HTR-8/SVneo (cell line): ENCODE data around the gene SV2C.
A peak's percentile ranks its signal among the peaks of the same experiment; 100 is the strongest.

Source experiments
- DNase-seq: peaks from one replicate; pipeline ENCODE4 v3.0.0; 2011; ENCODE audit warnings: low spot score, mixed read lengths; ENCODE audit not compliant: insufficient read length
- FAIRE-seq: peaks from 2 replicates; lab custom pipeline; 2011; peaks lifted over from hg19 to GRCh38; lab: Jason Lieb, UNC

The SV2C gene

DNA sequence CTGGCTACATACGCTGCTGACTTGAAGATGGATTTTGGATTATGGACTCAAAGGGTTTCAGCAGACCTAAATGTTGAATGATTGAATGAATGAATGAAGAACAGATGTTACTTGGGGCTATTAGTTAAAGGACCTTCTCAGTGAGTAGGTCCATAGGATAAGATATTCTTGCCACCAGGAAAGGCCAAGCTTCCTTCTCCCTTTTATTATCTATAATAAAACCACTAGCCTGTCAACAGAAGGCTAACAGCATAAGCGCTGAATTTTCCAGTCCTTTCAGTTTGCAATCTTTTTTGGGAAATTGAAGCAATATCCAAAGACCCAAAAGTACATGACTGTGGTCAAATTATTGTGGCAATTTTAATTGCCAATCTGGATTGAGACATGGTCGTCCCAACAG, 113.3 kb downstream of the SV2C start:
- DNase-seq (no peak), FAIRE-seq (no peak)

DNA sequence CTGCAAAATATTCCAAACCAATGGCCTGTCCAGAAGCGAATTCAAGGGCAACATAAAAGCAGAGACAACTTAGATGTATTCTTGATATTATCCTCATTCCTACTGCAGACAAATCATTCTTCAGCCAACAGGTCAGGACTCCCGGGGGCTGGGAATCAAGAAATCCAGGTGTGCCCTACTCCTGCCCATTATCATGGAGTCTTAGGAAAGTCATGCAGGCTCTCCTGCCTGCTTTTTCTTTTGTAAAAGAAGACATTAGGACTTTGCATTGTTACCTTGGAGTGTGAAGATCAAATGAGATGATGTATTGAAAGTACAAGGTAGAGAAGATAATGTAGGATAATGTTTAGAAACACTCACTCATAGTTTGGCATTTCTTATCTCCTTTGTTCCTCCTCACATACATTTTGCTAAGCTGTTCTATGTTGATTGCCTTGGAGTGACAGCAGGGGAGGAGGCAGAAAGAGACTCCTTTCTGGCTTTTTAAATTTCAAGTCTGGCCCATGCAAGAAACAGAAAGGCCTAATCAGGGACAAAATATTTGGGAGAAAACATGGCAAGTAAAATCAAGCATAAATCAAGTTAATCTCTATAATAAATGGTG, 113.8 kb downstream of the SV2C start:
- no peak for DNase-seq

DNA sequence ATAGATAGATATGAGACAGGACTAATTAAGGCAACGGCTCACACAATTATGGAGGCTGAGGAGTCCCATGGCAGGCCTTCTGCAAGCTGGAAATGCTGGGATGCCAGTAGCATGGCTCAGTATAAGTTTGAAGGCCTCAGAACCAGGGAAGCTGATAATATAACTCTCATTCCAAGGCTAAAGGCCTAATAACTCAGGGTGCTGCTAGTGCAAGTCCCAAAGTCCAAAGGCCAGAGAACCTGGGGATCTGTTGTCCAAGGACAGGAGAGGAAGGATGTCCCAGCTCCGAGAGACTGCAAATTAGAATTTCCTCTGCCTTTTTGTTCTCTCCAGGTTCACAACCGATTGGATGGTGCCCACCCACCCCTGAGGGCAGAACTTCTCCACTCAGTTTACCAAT, 114.5 kb downstream of the SV2C start:
- FAIRE-seq (no peak), DNase-seq (no peak)

More for the DNA sequence above, 113.8 kb downstream of the SV2C start:
- no peak for FAIRE-seq

DNA sequence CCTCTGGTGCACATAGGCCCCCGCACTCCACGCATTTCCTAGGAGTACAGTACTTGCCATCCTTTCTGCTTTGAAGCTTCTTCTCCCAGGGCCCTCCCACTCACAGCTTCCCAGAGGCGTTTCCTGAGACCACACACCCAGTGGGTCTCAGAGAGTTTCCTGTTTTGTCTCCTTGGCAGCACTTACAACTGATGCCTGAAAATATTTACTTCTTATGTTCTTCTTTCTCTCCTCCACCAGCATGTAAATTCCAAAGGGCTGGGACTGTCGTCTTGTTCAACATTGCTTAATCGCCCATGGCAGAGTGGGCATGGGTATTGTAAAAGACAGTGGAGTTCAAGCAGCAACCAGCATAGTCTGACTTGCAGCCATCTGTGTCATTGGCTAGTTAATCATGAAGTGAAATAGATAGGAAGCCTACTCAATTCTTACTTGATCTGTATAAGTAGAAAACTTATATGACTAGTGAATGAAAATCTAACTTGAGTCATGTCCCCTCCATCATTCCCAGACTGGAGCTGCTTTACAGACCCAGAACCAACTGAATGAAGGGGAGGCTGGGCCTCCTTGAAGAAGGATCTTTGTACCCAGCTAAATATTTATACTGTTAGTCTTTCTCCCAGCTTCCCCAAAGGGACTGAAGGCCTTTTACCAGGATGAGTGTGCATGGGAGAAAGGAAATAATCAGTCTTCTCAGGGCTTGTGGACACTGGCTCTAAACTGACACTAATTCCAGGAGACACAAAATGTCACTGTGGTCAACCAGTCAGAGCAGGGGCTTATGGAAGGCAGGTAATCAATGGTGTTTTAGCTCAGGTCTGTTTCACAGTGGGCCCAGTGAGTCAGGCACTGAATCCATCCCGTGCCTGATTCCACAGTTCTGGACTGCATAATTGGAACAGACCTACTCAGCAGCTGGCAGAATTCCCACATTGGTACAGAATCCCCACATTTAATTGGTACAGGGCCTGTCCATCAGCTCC, 116.4 kb downstream of the SV2C start:
- DNase-seq (no peak), FAIRE-seq (no peak)

DNA sequence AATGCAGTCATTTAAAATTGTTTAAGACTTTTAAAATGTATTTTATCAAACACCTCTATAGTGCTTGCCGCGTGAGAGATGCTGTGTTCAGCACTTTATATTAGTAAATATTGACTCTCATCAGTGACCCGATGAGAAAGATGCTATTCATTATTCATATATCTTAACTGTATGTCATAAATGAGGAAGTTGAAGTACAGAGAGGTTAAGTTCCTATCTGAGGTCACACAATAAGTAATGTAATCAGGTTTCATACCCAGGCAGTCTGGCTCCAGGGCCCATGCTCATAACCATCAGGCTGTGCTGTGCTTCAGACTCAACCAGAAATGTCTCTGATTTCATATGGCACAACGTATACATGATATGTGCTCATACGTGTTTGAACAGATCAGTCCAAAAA, 119.0 kb downstream of the SV2C start:
- FAIRE-seq (no peak), DNase-seq (no peak)

DNA sequence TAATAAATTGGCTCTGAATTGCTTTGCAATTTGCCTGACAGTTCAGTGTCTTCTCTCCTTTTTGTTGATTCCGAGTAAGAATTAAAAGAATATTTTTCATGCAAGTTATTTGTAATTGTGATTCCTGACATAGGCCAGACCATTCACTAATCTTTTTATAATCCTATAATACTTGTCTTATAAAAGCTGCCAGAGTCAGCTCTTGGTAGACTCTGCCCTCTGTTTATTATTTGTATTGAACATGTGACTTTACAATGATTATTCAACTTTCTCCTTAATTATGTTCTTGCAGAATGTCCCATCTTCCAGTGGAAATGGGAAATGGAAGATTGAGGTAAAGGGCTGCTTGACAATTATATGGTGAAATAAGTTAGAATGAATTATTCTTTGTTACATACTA, 121.0 kb downstream of the SV2C start:
- DNase-seq (no peak), FAIRE-seq (no peak)

DNA sequence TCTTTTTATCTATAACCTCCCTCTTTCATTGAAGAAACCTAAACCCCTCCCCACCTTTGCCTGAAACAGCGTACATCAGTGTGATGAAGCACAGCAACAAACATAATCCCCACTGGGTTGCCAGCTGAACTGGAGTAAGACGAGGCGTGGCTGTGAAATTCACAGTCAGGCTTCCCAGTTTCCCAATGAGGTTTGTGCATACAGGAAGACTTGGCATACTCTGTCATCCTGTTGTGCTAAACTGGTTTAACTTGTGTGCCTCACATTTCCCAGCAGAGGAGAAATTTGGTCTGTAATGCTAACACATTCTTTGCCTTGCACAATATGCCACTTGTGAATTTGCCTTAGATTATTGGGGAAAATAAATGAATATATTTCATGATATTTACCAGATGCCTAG, 121.5 kb downstream of the SV2C start:
- DNase-seq = no peak
- no peak for FAIRE-seq

DNA sequence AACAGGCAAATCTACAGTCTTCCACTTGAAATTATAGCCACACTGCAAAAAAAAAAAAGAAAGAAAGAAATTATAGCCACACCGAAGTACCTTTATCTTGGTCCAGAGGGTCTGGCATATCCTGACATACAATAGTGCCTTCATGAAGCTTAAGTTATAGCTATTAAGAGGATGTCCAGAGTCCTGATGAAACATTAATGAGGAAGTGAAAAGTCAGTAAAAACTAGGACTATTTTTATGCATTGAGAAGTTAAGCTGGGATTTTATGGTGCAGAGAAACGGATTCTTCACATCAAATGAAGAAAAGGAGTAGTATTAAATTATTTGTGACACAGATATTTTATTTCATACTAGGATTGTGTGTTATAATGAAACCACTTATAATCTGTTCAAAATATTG, 123.9 kb downstream of the SV2C start:
- no peak for DNase-seq
- FAIRE-seq = no peak

DNA sequence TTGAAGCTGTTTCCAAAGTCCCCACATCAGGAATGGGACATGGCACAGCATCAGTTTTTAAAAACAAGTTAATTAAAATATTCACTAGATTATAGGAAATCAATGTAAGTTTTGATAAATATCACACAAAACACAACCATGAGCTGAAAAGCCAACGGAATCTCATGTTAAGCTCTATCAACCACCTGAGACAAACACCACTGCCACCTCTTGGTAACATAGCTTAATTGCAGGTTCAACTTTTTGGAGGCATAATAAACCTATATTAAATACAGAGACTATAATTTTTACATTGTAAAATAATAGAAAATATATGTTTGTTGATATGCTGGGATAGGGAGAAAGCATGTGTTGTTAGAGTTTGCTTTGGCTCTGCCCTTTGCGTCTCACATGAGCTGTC, 126.1 kb downstream of the SV2C start:
- no peak for DNase-seq

DNA sequence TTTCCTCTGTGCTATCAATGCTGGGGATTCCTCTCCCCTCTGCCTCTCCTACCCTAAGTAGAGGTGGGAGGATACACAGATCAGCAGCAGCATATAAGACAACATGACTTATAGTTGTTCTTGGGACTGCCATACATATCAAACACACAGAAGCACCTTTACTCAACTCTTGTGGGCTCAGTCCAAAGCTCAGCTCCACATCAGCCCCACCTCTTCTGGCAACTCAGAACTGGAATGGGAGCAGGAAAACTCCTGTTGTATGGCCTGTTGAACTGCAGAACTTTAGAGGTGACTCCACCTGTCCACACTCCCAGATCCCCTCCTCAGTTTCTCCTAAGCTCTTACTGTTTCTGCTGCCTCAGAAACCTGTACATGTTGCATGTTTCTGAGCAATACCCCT, 127.8 kb downstream of the SV2C start:
- no peak for DNase-seq
- peak; percentile 26 for FAIRE-seq

More for the DNA sequence above, 126.1 kb downstream of the SV2C start:
- no peak for FAIRE-seq

DNA sequence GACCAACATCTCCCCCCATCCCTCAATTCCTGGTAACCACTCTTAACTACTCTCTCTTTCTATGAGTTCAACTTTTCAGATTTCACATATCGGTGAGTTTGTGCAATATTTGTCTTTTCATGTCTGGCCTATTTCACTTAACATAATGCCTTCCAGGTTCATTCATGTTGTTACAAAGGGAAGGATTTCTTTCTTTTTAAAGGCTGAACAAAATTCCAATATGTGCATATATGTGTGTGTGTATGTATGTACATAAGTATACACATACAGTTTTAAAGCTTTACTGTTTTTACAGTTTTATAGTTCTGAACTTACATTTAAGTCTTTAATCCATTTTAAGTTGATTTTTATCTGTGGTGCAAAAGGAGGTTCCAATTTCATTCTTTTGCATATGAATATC, 130.7 kb downstream of the SV2C start:
- FAIRE-seq (no peak), DNase-seq (no peak)

DNA sequence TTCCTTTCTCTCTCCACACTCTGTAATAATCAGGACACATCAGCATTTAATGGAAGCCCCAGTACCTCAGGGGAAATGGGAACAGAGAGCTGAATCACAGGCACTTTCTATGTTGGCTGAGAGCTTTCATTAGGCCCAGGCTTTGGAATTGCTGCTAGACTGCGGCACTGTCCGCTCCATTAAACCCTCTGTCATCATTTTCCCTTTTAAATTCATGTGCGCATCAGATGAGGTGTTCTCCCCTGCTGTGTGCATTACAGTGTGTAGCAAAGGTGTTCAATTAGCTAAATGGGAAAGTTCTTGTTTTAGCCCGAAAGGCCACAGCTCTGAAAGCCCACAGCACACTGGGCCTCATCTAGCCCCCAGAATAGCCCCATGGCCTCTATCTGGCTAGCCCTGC, 133.6 kb downstream of the SV2C start:
- no peak for DNase-seq
- no peak for FAIRE-seq

DNA sequence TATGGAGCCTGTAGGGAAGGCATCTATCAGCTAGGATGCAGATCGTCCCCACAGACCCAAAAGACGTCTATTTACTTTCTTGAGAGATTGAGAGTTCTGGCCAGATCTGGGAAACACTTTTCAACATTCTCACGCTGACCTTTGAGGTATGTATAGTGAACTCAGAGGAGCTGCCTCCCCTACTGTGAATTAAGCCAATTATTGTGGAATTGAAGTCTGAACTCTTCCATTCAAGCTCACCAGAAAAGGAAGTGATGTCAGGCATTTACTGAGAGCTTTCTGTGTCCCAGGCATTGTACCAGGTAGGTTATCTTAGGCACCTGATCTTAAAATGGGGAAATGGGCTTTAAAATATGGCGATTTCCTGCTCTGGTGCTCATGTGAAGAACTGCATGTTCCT, 136.5 kb downstream of the SV2C start:
- DNase-seq = no peak
- FAIRE-seq = no peak

DNA sequence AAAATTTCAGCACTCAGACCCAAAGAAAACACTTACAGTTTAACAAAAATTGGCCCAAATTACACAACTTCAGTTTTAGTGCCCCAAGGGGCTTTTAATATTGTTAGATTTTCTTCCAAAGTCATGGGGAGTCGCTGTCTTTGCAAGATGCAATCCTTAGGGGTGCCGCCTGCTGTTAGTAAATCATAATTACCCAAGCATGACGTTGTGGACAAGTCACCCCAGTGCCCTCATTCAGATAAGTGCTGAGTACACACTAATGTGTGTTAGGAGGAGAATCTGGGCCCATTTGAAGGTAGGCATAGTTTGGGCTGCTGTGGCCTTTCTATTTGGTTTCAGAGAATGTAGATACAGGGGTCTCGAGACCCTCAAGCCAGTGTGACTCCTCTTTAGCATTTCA, 138.1 kb downstream of the SV2C start:
- DNase-seq (no peak), FAIRE-seq (no peak)

DNA sequence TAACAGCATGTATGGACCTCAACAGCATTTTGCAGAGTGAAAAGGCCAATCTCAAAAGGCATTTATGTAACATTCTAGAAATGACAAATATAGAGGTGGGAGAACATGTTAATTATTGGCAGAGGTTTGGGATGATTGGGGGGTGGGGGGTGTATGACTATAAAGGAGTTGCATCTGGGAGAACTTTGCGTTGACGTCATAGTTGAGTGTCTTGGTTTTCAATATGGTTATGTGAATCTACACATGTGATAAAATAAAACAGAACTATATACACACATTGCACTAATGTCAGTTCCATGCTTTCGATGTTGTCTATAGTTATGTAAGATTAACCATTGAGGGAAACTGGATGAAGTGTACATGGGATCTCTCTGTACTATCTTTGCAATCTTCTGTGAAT, 139.1 kb downstream of the SV2C start:
- no peak for FAIRE-seq
- no peak for DNase-seq

DNA sequence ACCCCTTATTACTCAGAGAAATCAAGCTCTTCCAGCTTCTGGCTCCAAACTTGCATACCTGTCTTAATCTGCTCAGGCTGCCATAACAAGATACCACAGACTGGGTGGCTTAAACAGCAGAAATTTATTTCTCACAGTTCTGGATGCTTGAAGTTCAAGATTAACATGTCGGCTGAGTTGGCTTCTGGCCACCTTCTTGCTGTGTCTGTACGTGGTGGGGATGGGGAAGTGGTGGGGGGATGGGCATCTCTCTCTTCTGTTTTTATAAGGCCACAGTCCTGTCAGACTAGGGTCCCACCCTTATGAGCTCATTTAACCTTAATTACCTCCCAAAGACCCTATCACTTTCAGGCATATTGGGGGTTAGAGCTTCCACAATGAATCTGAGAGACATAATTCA, 140.5 kb downstream of the SV2C start:
- DNase-seq (no peak), FAIRE-seq (no peak)

DNA sequence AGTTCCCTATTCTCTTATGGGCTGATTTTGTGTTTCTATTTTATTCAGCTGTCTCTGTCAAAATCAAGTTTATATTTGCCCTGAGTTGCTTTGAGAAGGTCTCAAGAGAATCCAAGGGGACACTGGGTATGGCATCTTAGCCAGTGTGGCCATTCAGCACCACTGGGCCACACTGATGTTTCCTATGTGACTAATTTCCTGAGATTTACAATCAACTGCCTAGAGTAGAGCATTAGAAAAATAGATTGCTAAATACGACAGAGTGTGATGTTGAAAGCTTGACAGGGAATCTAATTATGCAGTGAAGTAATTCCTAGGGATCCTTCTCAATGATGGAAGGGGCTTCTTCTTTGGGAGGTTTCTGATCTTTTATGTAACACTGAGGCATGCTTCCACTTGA, 141.7 kb downstream of the SV2C start:
- DNase-seq (no peak), FAIRE-seq (no peak)

DNA sequence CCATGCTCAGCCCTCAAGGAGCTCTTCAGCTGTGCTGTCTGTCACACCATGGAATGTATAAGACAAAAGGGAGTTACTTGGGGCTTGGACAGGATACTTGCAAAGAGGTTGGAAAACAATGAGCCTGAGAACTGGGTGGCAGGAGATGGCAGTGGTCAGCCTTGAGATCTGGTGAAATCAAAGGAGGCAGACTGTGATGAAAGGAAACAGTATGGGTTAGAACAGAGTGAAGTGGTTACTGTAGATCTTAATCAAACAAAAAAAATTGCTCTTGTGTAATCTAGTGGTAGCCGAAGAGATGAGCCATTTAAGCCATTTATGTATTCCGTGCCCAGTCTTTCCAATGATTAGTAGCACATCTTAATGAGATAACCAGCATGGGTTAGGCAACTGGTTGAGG, 142.2 kb downstream of the SV2C start:
- DNase-seq (no peak), FAIRE-seq (no peak)

DNA sequence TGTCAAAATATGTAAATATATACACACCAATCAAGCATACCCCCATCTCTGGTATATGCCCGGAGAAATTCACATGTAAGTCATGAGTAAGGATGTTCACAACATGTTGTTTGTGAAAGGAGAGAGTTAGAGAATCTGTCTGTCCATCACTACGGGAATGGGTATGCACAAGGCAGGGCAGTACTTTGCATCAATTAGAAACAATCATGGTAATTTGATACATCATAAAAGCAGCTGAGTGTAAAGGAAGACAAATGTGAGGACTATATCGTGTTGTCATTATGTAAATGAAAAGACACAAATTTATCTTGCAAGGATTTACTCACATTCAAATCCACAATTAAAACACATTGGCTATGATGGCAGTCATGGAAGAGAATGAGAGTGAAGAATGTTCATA, 146.7 kb downstream of the SV2C start:
- DNase-seq (no peak), FAIRE-seq (no peak)

DNA sequence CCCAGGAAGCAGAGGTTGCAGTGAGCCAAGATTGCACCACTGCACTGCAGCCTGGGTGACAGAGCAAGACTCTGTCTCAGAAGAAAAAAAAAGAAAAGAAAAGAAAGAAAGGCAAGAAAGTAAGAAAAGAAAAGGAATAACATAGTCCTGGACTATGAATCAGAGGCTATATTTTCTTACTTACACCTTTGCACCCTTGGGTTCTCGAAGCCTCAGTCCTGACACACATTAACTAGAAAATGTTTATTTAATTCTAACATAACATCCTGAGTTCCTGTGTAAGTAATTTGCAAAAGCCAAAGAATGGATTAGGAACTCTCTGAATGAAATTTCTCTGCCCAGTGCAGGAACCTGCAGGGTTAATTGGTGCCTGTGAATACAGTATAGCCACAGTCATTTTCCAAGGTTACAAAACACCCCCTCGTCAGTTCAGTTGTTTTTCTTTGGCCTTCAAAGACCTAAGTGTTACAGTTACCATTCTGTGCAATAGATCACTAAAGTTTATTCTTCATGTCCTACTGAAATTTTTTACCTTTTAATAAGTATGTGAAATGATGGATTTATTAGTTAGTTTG, 147.6 kb downstream of the SV2C start:
- no peak for FAIRE-seq
- no peak for DNase-seq

DNA sequence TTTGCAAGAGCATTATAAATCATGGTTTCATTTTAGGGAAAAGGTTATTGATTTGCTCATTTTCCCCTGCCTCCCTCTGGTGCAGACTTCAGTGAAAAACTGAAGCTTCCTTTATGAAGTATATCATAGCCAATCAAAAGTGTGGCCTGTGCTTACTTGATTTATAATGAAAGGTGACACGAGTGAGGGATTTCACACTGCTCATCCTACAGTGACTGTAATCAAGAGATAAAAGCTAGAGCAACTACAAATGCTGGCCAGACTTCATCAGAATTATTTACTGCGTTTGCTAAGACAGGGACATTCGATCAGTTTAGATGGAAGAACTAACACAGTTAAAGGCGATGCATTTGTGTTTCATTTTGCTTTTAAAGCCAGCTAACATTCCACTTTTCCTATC, 151.5 kb downstream of the SV2C start:
- FAIRE-seq (no peak), DNase-seq (no peak)
